A204.1 (cell line): ENCODE measurements around the gene FUZ.
"Not testable (repeated sequence)": the region's sequence is repeated elsewhere in the genome, so short reads cannot be mapped to it uniquely, and the experiment has no call there.

Experiments
- FAIRE-seq: peaks from 2 replicates; lab custom pipeline; 2012; peaks lifted over from hg19 to GRCh38; lab: Jason Lieb, UNC

FUZ gene

GRCh38 chr19:49830766-49831165, 17.7 kb upstream of the FUZ start:
- FAIRE-seq: no peak

GRCh38 chr19:49829721-49830120, 16.6 kb upstream of the FUZ start:
- no peak for FAIRE-seq

DNA sequence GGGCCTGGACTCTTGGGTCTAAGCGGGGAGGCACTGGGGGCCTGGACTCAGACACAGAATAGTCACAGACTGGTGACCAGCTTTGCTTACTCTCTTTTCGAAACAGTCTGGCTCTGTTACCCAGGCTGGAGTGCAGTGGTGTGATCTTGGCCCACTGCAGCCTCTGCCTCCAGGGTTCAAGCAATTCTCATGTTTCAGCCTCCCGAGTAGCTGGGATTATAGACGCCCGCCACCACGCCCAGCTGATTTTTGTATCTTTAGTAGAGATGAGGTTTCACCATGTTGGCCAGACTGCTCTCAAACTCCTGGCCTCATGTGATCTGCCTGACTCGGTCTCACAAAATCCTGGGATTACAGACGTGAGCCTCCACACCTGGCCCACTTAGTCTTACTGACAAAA, 16.1 kb upstream of the FUZ start:
- FAIRE-seq: no peak

- no peak for FAIRE-seq
Measured at GRCh38 chr19:49827034-49827433, 13.9 kb upstream of the FUZ start.

- no peak for FAIRE-seq
Measured at GRCh38 chr19:49824662-49825061, 11.6 kb upstream of the FUZ start.

DNA sequence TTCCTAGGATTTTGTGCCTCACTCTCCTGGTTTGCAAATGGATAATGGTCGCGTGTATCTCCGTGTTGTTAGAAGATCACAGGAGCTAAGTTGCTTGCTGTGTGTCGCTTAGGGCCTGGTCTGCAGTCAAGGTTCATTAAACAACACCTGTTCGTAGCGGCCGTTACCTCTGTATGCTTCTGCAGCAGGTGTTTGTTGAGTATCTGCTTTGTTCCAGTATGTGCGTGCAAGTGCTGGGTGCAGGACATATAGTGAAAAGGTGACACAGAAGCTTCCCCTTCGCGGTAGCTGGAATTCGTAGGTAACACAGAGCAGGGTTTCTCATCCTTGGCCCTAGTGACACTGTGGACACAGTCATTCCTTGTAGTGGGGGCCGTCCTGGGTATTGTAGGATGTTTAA, 10.4 kb upstream of the FUZ start:
- no peak for FAIRE-seq

DNA sequence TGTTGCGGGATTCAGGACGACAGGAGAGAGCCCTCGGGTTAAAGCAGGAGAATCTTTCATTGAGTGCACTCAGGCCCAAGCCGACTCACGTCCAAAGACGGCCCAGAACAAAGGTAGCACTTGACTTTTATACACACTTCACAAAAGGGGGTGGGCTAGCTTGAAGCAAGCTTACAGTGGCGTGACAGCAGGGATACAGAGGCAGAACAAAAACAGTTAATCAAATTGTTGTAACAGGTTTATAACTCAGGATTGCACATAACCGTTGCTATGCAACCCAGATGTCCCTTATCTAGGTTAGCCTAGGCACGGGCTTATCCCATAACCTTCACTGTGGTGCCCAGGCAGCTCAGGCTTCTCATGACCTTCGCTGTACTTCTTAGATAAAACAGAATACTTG, 7.0 kb upstream of the FUZ start:
- no peak for FAIRE-seq

GRCh38 chr19:49819452-49820115, 6.5 kb upstream of the FUZ start:
- FAIRE-seq: not testable (repeated sequence)

GRCh38 chr19:49818649-49819370, 5.7 kb upstream of the FUZ start:
- FAIRE-seq: no peak

- FAIRE-seq: no peak
Measured at GRCh38 chr19:49817964-49818648, 5.0 kb upstream of the FUZ start, which contains the start of gene MED25. TSS of gene MED25 (plus strand) at chr19:49818289. CDS start at chr19:49818342, 53 bp downstream.

DNA sequence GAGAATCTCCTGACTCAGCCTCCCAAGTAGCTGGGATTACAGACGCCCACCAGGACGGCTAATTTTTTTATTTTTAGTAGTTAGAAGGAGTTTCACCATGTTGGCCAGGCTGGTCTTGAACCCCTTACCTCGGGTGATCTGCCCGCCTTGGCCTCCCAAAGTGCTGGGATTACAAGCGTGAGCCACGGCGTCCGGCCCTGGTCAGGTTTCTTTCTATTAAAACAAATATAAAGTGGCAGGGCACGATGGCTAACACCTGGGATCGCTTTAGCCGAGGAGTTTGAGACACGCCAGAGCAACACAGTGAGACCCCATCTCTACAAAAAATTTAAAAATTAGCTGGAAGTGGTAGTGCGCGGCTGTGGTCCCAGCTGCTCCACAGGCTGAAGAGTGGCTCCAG, 3.5 kb upstream of the FUZ start:
- FAIRE-seq: no peak

DNA sequence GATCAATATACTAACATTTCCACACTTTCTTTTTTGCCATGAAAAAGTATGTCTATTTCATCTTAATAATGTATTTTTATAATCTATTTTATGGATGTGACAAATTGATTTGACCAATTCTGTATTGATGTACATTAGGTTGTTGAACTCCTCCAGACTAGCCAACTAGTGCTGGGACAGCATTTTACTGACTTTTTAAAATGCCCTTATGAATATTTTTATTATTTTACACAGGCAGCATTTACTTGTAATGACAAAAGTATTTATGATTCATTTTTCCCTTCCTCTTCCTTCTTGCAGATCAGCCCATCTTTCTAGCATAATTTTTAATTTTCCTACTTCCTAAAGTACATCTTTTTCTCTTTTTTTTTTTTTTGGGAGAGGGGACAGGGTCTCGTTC, 918 bp upstream of the FUZ start:
- FAIRE-seq: no peak

DNA sequence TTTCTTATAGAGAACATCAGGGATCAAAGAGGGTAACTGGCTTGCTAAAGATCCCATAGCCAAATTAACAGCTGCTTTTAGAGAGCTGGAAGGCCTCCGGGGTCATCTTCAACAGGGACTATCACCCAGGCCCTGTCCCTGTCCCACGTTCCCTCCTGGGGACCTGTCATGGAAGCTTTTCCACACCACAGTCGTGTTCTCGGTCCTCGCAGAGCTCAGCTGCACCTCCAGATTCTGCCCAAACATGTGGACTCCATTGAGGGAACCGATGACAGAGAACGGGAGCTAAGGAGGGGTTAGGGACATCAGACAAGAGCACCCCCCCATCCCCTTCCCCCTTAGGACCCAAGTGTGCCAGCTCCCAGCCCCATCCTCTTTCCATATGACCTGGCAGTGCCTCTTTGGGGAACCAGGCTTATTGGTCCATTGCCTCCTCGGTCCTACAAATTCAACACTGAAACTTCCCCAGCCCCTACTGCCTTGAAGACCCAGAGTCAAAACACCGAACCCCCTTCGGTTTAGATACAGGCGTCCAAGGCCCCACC, 568 bp downstream of the FUZ start:
- no peak for FAIRE-seq

GRCh38 chr19:49811328-49811727, 1.8 kb downstream of the FUZ start:
- no peak for FAIRE-seq

GRCh38 chr19:49809941-49810389, 3.1 kb downstream of the FUZ start:
- no peak for FAIRE-seq

GRCh38 chr19:49809160-49809940, 3.7 kb downstream of the FUZ start:
- no peak for FAIRE-seq

DNA sequence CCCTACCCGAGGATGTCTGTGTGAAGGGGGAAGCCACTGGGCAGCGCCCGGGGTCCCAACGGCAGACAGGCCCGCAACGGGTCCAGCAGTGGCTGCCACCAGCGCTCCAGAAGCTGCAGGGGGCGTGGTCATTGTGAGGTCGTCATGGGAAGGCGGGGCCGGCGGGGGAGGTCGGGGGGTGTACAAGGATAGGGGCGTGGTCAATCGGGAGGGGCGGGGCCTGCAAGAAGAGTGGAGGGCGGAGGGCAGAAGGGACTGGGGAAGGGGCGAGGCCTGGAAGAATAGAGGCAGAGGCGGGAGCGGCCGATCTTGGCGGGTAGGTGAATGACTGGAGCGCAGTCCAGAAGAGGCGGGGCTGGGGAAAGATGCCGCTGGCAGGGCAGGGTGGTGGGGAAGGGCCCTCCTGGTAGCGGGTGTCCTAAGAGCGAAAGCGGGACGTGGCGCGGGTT, 4.4 kb downstream of the FUZ start:
- no peak for FAIRE-seq

DNA sequence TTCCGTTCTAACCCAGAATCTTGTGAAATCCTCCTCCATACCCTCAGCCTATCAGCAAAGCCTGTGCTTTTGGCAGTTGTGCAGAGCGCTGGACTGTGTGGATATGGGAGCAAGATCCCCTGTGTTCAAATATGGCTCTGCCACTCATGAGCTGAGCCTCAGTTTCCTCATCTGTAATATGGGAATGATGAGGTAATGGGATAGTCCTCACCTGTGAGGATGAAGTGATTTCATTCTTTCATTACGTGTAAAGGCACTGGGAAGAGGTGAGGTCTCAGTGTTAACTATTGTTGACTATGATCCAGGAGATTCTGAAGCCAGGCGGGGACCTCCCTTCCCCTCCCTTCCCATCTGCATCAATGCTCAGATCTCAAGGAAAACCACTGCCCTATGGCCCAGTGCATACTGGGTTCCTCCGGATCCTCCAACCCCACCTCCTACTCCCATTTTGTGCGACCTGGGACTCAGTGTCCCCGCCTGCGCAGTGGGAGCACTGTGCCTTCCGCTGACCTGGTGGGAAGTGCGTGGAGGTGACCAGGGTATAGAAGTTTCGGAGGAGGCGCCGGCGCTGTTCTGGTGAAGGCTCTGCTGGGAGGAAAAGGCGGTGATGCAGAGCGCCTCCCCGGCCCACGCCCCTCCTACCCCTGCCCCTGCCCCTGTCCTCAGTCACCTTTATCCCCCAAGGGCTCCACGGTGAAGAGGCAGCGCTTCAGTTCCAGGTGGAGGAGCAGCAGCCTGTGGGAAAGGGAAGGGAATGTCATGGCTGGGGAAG, 5.0 kb downstream of the FUZ start:
- FAIRE-seq: no peak

GRCh38 chr19:49807058-49807903, 5.8 kb downstream of the FUZ start:
- FAIRE-seq: no peak

GRCh38 chr19:49806620-49806959, 6.5 kb downstream of the FUZ start:
- no peak for FAIRE-seq
